Frontal cortex (tissue), 4 donors: ENCODE data around the gene VPREB3. TPM values are rescaled to one million over a fixed set of nuclear protein-coding genes. Genes with fewer than 3 reads are reported as not detected.

Experiments
- DNase-seq, 2 donors: peaks; one replicate each; pipeline ENCODE4 v3.0.0; 2012; ENCODE audit warnings: low spot score in 2 of 2
- FAIRE-seq: peaks from 2 replicates; lab custom pipeline; 2012; peaks lifted over from hg19 to GRCh38; lab: Jason Lieb, UNC
- total RNA-seq: library from RNA; depleted of rRNA; stranded (reverse); fragments of >200 nt; gene quantifications from one replicate; pipeline ENCODE4 v1.2.3, GENCODE V29; 2014
- donor health status: control.
- donor health status: control.
- donor health status: control.

VPREB3 gene
- total RNA-seq, 1 donor from 2014 or later: not detected

DNA sequence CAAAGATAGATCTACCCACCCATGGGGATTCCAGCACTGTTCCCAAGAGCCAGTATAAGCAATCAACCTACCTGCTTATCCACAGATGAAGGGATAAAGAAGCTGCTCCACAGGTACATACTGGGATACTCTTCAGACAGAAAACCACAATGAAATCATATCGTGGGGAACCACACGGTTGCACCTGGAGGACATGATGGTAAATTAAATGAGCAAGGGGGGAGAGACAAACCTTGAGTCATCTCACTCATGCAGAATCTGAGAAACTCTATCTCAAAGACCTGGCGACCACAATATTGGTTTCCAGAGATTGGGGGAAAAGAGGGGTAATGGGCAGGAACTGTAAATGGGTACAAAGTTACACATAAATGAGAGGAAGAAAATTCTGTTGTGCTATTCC lies 48.9 kb downstream of the VPREB3 start:
- FAIRE-seq (no peak), DNase-seq (no peak)

- DNase-seq (no peak), FAIRE-seq (no peak)
Observed at GRCh38 chr22:23704829-23705228, 49.4 kb downstream of the VPREB3 start.

GRCh38 chr22:23704062-23704461 lies 50.2 kb downstream of the VPREB3 start:
- FAIRE-seq: no peak
- no peak for DNase-seq

Other genes with a start within 250 kb of the VPREB3 start
- not detected for gene IGLL1, start 174.1 kb downstream of the VPREB3 start, total RNA-seq
- 0.82 TPM for gene DRICH1, start 122.1 kb downstream of the VPREB3 start, total RNA-seq
- not detected for gene RGL4, start 63.4 kb downstream of the VPREB3 start, total RNA-seq
- 3.7 TPM for gene ZNF70, start 3.3 kb downstream of the VPREB3 start, total RNA-seq
- not detected for gene C22orf15, start 8.6 kb upstream of the VPREB3 start, total RNA-seq
- gene CHCHD10, start 13.5 kb upstream of the VPREB3 start, total RNA-seq: 5.3 TPM
- gene MMP11, start 18.4 kb upstream of the VPREB3 start, total RNA-seq: 18.8 TPM
- gene SMARCB1, start 32.5 kb upstream of the VPREB3 start, total RNA-seq: 25.7 TPM
- gene DERL3, start 84.6 kb upstream of the VPREB3 start, total RNA-seq: 0.82 TPM
- 11.4 TPM for gene SLC2A11, start 103.5 kb upstream of the VPREB3 start, total RNA-seq
- gene MIF, start 140.0 kb upstream of the VPREB3 start, total RNA-seq: 128 TPM
- 2.0 TPM for gene GSTT2B, start 206.8 kb upstream of the VPREB3 start, total RNA-seq
- 3.7 TPM for gene DDTL, start 212.5 kb upstream of the VPREB3 start, total RNA-seq
- 24.9 TPM for gene DDT, start 220.0 kb upstream of the VPREB3 start, total RNA-seq
- gene GSTT2, start 225.7 kb upstream of the VPREB3 start, total RNA-seq: 0.41 TPM